Cerebellar nuclear complex (tissue), 1 donor: ENCODE measurements around the gene RAB32.

Source experiments
- DNase-seq, 2 experiments: peaks; one replicate each; lab custom pipeline; 2025; lab: John Stamatoyannopoulos, UW

Gene RAB32

DNA sequence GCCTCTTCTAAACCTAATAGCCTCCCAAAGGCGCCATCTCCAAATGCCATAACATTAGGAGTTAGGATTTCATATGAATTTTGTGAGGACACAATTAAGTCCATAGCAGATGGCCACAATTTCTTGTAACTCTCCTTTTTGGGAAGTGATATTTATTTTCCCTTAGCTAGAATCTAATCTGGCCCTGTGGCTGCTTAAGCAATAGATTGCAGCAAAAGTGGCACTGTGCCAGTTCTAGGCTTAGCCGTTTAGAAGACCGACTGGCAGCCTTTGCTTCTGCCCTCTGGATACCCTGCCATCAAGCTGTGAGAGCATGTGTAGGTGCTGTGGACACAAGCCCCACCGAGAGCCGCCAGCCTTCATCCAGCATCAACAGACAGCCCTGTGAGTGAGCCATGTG is 39.2 kb downstream of the RAB32 start:
- DNase-seq, result no peak

- no peak for DNase-seq
Observed at GRCh38 chr6:146583966-146584365, 40.3 kb downstream of the RAB32 start.

GRCh38 chr6:146587459-146587858 is 43.8 kb downstream of the RAB32 start:
- no peak for DNase-seq

GRCh38 chr6:146590492-146590891 is 46.9 kb downstream of the RAB32 start:
- DNase-seq, result no peak

DNA sequence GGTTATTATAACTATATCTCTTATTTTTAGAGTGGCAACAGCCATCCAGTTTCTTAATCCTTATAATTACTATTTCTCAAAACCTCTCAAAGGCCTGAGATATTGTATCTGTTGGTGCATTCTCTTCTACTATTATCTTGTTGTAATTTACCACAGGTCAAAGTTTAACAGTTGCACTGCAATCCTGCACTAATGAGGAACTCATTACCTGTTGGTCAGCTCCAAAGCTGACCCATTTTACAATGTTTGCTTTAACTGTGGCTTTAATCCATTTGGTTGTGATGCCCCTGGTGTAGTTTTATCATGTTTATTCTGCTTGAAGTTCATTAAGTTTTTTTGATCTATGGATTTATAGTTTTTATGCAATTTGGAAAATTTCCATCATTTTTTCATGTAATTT is 48.8 kb downstream of the RAB32 start:
- DNase-seq, result no peak

DNA sequence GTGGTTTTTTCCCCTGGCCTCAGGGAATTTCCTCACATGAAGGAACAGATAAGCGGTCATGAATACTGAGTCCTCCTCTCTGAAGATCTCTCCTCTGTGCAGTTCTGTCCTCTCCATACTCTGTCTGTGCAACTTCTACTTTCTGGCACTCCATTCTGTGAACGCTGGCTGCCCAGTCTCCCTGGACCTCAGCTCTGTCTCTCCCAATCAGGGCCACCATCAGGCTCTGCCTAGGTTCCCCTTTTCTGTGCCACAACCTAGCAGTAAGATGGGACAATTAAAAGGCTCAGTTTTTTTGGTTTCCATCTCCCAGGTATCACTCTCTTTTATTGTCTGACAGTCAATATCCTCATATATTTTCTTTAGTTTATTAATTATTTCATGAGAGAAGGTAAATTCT is 50.4 kb downstream of the RAB32 start:
- no peak for DNase-seq

DNA sequence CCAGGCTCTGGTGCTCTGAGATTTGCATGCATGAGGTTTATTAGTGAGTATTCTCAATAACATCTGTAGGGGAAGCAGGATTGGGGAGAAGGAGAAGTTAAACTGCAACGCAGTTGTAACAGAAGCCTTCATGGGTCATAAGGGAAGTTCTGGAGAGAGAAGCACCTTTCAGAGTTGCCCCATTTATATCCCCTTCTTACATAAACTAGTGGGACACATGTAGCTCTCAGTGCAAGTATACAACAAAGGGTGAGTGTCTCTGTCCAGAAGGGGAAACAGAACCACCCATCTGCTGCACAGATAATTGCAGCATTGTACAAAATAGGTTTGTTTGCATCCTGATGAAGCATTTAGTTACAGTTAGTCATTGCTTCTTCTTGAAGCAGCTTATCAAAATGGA is 50.9 kb downstream of the RAB32 start:
- no peak for DNase-seq

- DNase-seq, result no peak
Observed at GRCh38 chr6:146595972-146596731, 52.5 kb downstream of the RAB32 start.

GRCh38 chr6:146598772-146599405 is 55.3 kb downstream of the RAB32 start, which contains the start of gene ADGB:
TSS of gene ADGB (plus strand) at chr6:146598972. CDS start at chr6:146599041, 69 bp downstream.
- no peak for DNase-seq

GRCh38 chr6:146601352-146601751 is 57.7 kb downstream of the RAB32 start:
- no peak for DNase-seq

GRCh38 chr6:146602526-146602925 is 58.9 kb downstream of the RAB32 start:
- no peak for DNase-seq
